Right atrium auricular region (tissue), 2 donors: Measurements from ENCODE around the gene COL16A1. TPM values are rescaled to one million over a fixed set of nuclear protein-coding genes. Genes with fewer than 3 reads are reported as not detected.

Experiments used
- DNase-seq: peaks from one replicate; pipeline ENCODE4 v3.0.0-alpha.2; 2019; ENCODE audit warnings: low spot score
- H3K27ac ChIP-seq, 2 donors: fragments of 200-600 bp; sonication (generic); 1 replicate in 1 of 2; 2 replicates in 1 of 2; pipeline ENCODE4 v1.5.1; 2016 to 2019
- H3K27me3 ChIP-seq, 2 donors: fragments of 200-600 bp; sonication (generic); one replicate each; pipeline versions ENCODE4 v1.5.1 to v1.6.0; 2017 to 2019
- H3K36me3 ChIP-seq: fragments of 200-600 bp; sonication (generic); one replicate; pipeline ENCODE4 v1.5.1; 2016
- H3K4me1 ChIP-seq, 2 donors: fragments of 200-600 bp; sonication (generic); one replicate each; pipeline versions ENCODE4 v1.5.1 to v1.6.0; 2017 to 2019
- H3K4me3 ChIP-seq, 2 donors: fragments of 200-600 bp; sonication (generic); 1 replicate in 1 of 2; 2 replicates in 1 of 2; pipeline ENCODE4 v1.5.1; 2017 to 2019; ENCODE audit warnings: mild to moderate bottlenecking in 1 of 2, moderate library complexity in 1 of 2
- H3K9me3 ChIP-seq, 2 donors: fragments of 200-600 bp; sonication (generic); one replicate each; pipeline ENCODE4 v1.5.1; 2019
- CTCF ChIP-seq, 2 donors: fragments of 200-600 bp; sonication (generic); IDR thresholded peaks; one replicate each; pipeline ENCODE4 v1.5.1; 2019; ENCODE audit warnings: antibody characterized with exemption in 2 of 2
- total RNA-seq, 2 donors: library from RNA; depleted of rRNA; stranded (reverse); fragments of >200 nt; gene quantifications; one replicate each; pipeline ENCODE4 v1.1.0, GENCODE V29; 2016

The COL16A1 gene
- total RNA-seq, 2 donors from 2014 or later = 31.2 to 34.4 TPM

GRCh38 chr1:31725777-31726535 is 22.1 kb upstream of the COL16A1 start:
- Histone ChIP-seq H3K4me3 (no peak overlapping the region), H3K27ac (no peak overlapping the region), H3K4me1 (no peaks in the 10 kb centered on the region), H3K9me3 (no peaks in the 10 kb centered on the region), H3K36me3 (no peaks in the 10 kb centered on the region), H3K27me3 (no peaks in the 10 kb centered on the region)
- no peak for TF ChIP-seq CTCF (IDR thresholded peaks at IDR 0.05)
- DNase-seq = no peak

- TF ChIP-seq CTCF (IDR thresholded peaks at IDR 0.05) = no peak
- Histone ChIP-seq H3K27me3 (no peaks in the 10 kb centered on the region), H3K4me1 (no peaks in the 10 kb centered on the region), H3K27ac (no peak overlapping the region), H3K36me3 (no peaks in the 10 kb centered on the region), H3K9me3 (no peaks in the 10 kb centered on the region), H3K4me3 (no peak overlapping the region)
- no peak for DNase-seq
Measured at GRCh38 chr1:31725134-31725533, 21.3 kb upstream of the COL16A1 start.

- H3K9me3 ChIP-seq = no peaks in the 10 kb centered on the region
- no peaks in the 10 kb centered on the region for H3K36me3 ChIP-seq
- no peaks in the 10 kb centered on the region for H3K4me1 ChIP-seq
- no peak overlapping the region for H3K4me3 ChIP-seq
- TF ChIP-seq CTCF (IDR thresholded peaks at IDR 0.05) = no peak
- H3K27ac ChIP-seq = no peak overlapping the region
- DNase-seq = peak; percentile 64
- no peaks in the 10 kb centered on the region for H3K27me3 ChIP-seq
Measured at GRCh38 chr1:31723828-31724359, 20.1 kb upstream of the COL16A1 start.

- Histone ChIP-seq H3K27ac (no peak overlapping the region), H3K4me1 (peaks cover 0 to 28% of the 10 kb centered on the region in 2 donors), H3K9me3 (no peaks in the 10 kb centered on the region), H3K36me3 (no peaks in the 10 kb centered on the region), H3K27me3 (no peaks in the 10 kb centered on the region), H3K4me3 (no peak overlapping the region)
- TF ChIP-seq CTCF (IDR thresholded peaks at IDR 0.05) = no peak
- no peak for DNase-seq
Measured at GRCh38 chr1:31718327-31718897, 14.6 kb upstream of the COL16A1 start.

GRCh38 chr1:31717341-31717740 is 13.5 kb upstream of the COL16A1 start:
- Histone ChIP-seq H3K27me3 (no peaks in the 10 kb centered on the region), H3K9me3 (no peaks in the 10 kb centered on the region), H3K4me3 (no peak overlapping the region), H3K4me1 (peaks cover 0 to 38% of the 10 kb centered on the region in 2 donors), H3K36me3 (no peaks in the 10 kb centered on the region), H3K27ac (no peak overlapping the region)
- TF ChIP-seq CTCF (IDR thresholded peaks at IDR 0.05) = no peak
- DNase-seq = no peak
